ENCODE results near the gene INSYN2B.

INSYN2B gene

DNA sequence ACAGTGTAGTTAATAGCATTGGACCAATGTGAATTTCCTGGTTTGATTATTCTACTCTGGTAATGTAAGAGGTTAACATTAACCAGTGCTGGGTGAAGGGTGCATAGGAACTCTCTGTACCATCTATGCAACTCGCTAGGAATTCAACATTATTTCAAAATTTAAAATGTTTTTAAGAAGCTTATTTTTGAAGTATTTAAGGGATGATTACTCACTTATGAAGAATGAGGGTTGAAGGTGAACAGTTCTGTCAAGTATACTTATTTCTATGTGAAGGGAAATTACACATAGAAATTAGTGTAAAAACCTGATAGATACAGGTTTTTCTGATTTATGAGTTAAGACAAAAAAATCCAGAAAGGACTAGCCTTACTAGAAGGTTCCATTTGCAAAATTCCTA is 165.8 kb downstream of the INSYN2B start:
- H3K4me3 ChIP-seq (ENCODE audit: low read length), result no peak overlapping the region
- DNase-seq (ENCODE audit: low read depth), result no peak
- TF ChIP-seq, protein P1, sequence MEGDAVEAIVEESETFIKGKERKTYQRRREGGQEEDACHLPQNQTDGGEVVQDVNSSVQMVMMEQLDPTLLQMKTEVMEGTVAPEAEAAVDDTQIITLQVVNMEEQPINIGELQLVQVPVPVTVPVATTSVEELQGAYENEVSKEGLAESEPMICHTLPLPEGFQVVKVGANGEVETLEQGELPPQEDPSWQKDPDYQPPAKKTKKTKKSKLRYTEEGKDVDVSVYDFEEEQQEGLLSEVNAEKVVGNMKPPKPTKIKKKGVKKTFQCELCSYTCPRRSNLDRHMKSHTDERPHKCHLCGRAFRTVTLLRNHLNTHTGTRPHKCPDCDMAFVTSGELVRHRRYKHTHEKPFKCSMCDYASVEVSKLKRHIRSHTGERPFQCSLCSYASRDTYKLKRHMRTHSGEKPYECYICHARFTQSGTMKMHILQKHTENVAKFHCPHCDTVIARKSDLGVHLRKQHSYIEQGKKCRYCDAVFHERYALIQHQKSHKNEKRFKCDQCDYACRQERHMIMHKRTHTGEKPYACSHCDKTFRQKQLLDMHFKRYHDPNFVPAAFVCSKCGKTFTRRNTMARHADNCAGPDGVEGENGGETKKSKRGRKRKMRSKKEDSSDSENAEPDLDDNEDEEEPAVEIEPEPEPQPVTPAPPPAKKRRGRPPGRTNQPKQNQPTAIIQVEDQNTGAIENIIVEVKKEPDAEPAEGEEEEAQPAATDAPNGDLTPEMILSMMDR (IDR thresholded peaks at IDR 0.05; ENCODE audit: insufficient read depth, low read depth, low read length, missing control alignments), result no peak

All from epithelial cell of esophagus (primary cell).